Astrocyte of the spinal cord (primary cell): ENCODE results near the gene TM9SF4.
A peak's percentile ranks its signal among the peaks of the same experiment; 100 is the strongest.

ENCODE experiments used
- DNase-seq: peaks from one replicate; pipeline ENCODE4 v3.0.0; 2011; ENCODE audit warnings: low read depth, low spot score
- H3K4me3 ChIP-seq: 2 replicates; pipeline ENCODE4 v1.5.1; 2011; ENCODE audit warnings: low read depth, mild to moderate bottlenecking, low read length, moderate library complexity
- in situ Hi-C: cut with HindIII; loops from 2 replicates; pipeline ENCODE4 v1.10.0; 2017; ENCODE audit warnings: low sequenced_read_pairs
- TF ChIP-seq, protein P1 (sequence below): IDR thresholded peaks from 2 replicates; pipeline ENCODE4 v1.5.1; 2012; ENCODE audit warnings: low read depth, mild to moderate bottlenecking, low read length, inconsistent platforms

TM9SF4 gene

DNA sequence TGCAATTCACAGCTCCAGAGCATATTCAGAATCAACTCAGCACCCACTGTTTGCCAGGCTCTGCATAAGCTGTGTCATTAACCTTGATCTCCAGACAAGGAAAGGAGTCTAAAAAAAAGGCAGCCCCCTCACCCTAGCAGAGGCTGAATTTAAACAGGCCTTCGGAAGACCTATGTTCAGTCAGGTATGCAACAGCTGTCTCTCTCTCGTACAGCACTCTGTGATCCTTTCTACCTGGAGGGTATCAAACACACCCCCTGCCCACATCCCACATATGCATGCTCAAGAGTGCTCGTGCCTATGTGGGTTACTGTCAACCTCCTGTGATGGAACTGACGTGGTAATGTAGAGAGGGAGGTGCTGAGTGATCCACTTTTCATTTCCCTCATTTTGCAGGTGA is 89.5 kb downstream of the TM9SF4 start:
- TF ChIP-seq, protein P1, sequence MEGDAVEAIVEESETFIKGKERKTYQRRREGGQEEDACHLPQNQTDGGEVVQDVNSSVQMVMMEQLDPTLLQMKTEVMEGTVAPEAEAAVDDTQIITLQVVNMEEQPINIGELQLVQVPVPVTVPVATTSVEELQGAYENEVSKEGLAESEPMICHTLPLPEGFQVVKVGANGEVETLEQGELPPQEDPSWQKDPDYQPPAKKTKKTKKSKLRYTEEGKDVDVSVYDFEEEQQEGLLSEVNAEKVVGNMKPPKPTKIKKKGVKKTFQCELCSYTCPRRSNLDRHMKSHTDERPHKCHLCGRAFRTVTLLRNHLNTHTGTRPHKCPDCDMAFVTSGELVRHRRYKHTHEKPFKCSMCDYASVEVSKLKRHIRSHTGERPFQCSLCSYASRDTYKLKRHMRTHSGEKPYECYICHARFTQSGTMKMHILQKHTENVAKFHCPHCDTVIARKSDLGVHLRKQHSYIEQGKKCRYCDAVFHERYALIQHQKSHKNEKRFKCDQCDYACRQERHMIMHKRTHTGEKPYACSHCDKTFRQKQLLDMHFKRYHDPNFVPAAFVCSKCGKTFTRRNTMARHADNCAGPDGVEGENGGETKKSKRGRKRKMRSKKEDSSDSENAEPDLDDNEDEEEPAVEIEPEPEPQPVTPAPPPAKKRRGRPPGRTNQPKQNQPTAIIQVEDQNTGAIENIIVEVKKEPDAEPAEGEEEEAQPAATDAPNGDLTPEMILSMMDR: no peak
- no peak for DNase-seq
- in situ Hi-C loops: no loop called here
- H3K4me3 ChIP-seq: no peak overlapping the region

DNA sequence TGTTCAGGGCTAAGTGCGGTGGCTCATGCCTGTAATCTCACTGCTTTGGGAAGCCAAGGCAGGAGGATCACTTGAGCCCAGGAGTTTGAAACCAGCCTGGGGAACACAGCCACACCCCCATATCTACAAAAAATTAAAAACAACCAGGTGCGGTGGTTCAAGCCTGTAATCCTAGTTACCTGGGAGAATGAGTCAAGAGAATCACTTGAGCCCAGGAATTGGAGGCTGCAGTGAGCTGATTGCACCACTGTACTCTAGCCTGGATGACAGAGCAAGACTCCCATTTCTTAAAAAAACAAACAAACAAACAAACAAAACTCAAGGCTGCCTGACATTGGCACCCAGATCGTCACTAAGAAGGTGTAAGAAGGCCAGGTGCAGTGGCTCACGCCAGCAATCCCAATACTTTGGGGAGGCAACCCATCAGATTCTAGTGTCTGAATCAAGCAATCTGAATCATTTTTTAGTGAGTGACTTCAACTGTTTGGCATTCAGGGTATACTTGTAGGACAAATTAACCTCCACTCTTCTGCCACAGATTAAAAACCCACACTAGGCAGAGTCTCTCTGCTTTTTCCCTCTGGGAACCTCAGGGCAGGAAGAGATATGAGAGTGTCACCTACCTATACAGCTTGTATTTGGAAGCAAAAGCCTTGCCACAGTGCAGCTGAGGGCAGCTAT is 91.9 kb downstream of the TM9SF4 start:
- no peak overlapping the region for H3K4me3 ChIP-seq
- in situ Hi-C loops: no loop called here
- TF ChIP-seq, protein P1: no peak

DNA sequence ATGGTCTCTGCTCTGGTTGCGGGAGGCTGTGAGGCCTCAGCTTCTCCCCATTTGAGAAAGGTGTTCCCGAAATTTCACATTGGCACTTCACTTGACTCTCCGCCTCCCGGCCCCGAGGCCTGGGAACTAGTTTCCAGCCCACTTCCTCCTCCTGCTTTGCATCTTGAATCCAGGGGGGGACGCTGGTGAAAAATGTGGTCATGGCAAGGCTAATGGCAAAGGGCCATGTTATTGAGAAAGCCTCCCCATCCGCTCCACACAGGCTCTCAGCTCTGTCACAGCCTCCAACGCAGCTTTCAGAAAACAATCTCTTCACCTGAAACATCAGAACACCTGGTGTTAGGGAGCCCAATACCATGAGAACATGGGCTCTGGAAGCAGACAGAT is 92.5 kb downstream of the TM9SF4 start:
- in situ Hi-C loops: no loop called here
- DNase-seq: no peak
- no peak overlapping the region for H3K4me3 ChIP-seq
- TF ChIP-seq, protein P1: no peak

More for the DNA sequence above, 91.9 kb downstream of the TM9SF4 start:
- DNase-seq: no peak

DNA sequence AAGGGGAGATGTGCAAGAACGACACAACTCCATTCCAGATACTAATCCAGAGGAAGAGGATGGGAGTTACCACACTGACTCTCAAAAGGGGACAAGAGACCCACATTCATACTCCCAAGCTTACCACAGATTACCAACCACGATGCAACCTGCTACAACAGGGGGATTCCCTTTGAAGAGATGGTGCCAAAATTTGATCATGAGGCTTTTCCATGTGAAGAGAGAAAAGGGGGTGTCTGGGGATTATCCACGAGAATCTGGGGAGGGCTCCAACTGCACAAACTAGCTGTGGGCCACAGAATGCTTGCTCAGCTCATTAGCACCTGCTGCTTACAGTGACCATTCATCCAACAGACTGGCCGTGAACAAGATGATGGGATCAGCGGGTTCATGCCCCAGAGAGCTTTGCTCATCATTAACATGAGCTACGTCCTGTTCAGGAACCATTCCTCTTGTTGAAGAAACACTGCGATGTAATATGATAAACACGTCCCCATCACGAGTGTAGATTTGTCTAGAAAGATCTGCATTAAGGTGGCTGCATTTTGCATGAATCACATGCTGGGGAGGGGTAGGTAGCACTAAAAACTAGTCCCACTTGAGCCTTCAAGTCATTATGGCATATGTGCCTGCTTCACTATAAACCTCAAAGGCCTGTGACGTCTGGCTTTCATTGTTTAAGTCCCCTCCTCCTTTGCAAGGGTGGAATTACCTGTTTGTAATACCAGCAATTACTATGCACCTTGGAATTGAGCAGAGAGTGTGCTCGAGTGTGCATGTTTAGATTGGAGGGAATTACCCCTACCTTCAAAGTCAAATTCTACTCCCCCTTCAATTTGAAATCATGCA is 94.1 kb downstream of the TM9SF4 start:
- no peak overlapping the region for H3K4me3 ChIP-seq
- DNase-seq: no peak
- TF ChIP-seq, protein P1: no peak
- in situ Hi-C loops: no loop called here

DNA sequence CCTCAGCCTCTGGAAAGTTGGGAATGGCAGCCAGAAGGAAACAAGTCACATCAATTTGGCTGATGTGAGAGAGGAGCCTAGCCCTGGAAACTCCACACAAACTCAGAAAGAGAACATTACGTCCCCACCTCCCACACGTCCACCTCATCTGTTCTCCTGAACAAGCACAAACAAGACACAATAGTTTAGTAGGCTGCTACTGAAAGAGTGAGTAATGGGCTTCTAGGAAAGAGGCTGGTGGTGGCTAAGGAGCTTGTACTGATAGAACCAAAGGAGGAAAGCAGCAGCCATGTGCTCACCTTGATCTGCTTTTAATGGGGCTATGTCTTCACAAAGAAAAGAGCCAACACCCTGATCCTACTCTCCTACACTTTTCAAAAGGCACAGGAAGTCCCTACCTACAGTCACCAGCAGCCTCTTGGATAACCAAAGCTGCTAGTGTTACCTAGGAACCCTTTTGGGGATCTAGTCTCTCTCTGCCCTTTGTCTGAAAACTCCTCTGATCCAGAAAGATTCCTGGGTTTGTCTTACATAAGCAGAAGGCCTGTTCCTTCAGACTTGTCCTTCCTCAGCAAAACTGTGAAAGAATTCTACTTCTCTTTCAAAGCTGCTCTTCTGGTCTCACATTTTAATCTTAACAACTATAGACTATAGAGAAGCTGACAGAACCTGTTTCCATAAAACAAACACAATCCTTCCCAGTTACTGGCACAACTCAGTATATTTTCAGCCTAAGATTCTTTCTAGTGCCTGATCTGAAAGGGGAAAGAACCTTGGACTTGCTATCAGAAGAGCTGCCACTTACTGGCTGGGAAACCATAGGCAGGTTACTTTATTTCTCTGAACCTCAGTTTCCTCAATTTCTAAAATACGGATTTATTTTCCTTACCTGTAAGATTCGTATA is 94.9 kb downstream of the TM9SF4 start:
- in situ Hi-C loops: no loop called here
- TF ChIP-seq, protein P1: no peak
- H3K4me3 ChIP-seq: no peak overlapping the region
- DNase-seq: peak; percentile 4

DNA sequence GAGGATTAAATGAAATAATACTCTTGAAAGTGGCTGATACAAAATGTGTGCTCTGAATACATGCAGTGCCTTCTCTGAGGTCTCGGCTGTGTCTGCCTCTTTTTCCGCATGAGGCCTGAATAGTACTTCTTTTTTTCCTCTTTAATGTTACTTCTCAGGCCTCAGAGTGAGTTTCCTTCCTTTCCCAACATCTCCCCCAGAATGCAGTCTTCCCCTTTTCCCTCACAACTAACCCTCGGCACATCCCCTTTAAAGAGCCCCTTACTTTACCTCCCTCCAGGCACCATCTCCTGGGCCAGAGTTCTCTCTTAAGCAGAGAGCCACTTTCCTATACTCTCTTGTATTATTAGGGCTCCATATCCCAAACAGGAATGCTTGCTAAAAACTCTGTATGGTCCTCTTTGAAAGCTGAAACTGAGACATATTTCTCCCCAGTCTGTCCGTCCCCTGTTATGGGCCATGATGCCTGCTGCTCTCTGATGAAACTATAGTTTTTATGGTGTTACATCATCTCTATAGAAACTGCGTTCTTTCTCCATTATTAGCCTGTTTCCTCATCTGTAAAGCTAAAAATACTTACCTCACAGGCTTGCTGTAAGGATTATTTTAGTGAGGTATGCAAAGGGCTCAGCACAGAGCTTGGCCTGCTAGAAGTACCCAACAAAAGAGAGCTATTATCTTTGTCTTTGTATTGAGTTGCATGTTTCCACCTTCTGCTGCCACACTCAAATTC is 95.8 kb downstream of the TM9SF4 start:
- H3K4me3 ChIP-seq: no peak overlapping the region
- in situ Hi-C loops: no loop called here
- TF ChIP-seq, protein P1: no peak
- no peak for DNase-seq
